ENCODE data around the gene COL13A1. TPM values are rescaled to one million over a fixed set of nuclear protein-coding genes. Genes with fewer than 3 reads are reported as not detected.

The COL13A1 gene
- total RNA-seq, 4 donors from 2014 or later = 0.46 to 0.60 TPM; not detected in 2

DNA sequence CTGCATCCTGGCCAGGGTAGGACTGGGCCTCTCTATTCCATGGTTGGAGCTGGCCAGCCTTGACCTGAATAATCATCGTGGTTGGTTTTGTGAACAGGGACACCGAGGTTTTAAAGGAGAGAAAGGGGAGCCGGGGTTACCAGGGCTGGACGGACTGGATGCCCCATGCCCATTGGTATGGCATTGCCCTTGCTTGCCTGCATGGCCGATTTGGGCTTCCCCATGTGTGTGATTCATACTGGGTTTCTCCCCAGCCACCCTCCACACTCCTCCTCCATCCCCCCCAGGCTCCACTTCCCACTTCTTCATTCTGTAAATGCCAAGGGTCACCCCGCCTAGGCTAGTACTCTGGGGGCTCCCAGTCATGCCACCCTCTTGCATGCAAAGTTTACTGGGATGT is 152.1 kb downstream of the COL13A1 start:
- TF ChIP-seq, protein P1, sequence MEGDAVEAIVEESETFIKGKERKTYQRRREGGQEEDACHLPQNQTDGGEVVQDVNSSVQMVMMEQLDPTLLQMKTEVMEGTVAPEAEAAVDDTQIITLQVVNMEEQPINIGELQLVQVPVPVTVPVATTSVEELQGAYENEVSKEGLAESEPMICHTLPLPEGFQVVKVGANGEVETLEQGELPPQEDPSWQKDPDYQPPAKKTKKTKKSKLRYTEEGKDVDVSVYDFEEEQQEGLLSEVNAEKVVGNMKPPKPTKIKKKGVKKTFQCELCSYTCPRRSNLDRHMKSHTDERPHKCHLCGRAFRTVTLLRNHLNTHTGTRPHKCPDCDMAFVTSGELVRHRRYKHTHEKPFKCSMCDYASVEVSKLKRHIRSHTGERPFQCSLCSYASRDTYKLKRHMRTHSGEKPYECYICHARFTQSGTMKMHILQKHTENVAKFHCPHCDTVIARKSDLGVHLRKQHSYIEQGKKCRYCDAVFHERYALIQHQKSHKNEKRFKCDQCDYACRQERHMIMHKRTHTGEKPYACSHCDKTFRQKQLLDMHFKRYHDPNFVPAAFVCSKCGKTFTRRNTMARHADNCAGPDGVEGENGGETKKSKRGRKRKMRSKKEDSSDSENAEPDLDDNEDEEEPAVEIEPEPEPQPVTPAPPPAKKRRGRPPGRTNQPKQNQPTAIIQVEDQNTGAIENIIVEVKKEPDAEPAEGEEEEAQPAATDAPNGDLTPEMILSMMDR (IDR thresholded peaks at IDR 0.05) = no peak

DNA sequence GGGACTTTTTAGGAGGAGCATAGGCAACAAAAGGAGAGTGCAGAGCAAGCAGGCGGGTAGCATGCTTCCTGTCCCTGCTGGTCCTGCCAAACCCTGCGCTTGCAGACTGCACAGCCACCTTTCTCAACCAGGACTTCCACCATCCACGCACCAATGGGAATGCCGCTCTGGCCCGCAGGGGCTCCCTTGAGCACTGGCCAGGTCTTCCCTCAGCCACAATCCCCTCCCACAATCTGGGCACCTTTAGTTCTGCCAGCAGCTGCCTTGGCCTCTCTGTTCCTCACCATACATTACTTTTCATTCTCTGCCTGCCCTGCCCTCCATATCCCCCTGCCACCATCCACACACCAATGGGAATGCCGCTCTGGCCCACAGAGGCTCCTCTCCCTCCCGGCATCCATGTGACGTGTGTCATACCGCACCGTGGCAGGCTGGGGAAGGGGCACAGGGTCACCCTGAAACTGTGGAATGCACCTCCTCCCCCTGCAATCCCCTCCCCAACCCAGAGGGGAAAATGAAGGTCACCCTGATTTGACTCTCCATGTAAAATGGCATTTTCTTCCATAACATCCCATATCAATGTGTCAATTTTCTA is 153.6 kb downstream of the COL13A1 start:
- ATAC-seq (ENCODE audit: low FRiP score) (no peak), DNase-seq (ENCODE audit: low spot score) (no peak)
- TF ChIP-seq, protein P1 (IDR thresholded peaks at IDR 0.05) = no peak

More for the DNA sequence above, 152.1 kb downstream of the COL13A1 start:
- no peak for DNase-seq (ENCODE audit: low spot score)
- ATAC-seq (ENCODE audit: low FRiP score) = no peak

DNA sequence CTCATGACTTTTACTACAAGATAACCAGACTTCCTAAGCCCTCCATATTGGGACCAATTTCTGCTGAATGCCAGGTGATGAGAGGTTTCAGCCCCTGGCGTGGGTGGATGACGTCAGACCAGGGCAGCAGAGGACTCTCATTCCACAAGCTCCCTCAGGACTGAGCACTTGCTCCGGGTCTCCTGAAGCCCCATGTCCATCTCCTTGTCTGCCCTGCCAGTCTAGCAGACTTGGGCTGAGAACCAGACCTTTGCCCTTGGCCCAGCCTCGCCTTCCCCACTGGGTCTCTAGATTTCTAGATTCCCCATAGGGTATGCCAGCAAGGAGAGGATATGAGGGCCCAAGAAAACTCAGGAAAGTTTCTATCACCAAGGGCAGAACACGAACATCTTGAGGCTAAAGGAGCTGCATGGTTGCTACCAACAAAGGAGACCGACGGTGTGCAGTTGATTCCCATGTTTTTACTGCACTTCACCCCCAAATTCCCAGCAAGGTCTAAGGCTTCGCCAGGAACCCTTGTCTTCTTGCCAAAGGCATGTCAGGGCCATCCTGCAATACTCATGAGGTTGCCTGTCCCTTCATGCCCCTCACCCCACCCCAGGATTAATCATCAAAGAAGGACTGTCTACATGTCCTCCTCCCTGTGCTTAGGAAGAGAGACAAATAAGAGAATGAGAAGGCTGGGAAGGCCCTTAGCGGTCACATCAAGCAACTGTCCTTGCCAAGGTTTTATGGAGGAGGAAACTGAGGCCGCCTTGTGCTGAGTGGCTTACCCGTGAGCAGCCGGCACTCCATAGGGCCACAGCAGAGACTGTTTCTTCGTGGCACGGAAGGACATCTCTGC is 154.4 kb downstream of the COL13A1 start:
- no peak for DNase-seq (ENCODE audit: low spot score)

DNA sequence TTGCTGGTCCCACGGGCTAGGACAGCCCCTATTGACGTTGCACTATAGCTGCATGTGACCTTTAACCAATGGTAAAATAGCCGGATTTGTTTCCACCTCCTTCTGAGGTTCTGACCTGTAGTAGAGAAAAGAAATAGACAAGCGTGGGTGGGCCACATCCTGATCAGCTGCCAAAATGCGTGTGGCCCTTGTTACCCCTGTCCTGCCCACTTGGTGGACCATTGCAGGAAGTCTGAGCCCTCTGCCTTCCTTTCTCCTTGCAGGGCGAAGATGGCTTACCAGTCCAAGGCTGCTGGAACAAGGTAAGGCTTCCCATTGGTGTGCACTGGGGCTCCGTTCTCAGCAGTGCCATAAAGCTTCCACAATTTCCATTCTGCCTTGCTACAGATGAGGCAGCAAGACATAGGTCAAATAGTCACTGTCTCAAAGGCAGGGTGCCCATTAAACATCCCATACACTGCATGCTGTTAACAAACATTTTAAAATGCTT is 155.1 kb downstream of the COL13A1 start:
- DNase-seq (ENCODE audit: low spot score) (no peak), ATAC-seq (ENCODE audit: low FRiP score) (no peak)
- TF ChIP-seq, protein P1 (IDR thresholded peaks at IDR 0.05) = no peak

More for the DNA sequence above, 154.4 kb downstream of the COL13A1 start:
- ATAC-seq (ENCODE audit: low FRiP score) = no peak
- TF ChIP-seq, protein P1 (IDR thresholded peaks at IDR 0.05) = no peak

DNA sequence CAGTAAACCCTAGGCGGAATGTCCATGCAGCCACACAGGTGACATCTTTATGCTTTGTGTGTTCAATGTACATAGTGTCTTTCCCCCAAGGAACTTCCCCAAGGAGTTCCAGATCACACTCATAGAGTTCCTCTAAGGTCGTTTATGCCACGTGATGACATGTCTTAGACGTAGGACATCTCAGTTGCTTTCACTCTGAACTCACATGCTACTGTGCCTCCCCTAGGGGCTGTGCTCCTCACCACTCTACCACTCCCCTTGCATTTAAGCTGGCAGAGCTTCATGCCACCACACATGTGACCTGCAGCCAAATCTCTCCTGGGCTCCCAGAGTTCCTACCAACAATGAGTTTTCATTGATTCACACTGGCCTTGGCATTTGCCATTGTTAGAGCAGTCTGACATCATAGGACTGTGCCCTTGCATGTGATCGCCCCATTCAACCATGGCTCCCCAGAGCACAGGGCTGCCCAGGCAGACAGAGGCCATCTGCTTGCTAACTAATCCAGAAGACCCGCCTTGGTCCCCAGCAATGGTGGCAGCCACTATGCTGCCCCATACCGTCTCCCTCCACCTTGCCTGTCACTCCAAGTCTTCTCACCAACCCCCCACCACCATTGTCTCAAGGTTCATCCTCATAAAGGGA is 155.7 kb downstream of the COL13A1 start:
- ATAC-seq (ENCODE audit: low FRiP score) (no peak), DNase-seq (ENCODE audit: low spot score) (no peak)
- TF ChIP-seq, protein P1 (IDR thresholded peaks at IDR 0.05) = no peak

DNA sequence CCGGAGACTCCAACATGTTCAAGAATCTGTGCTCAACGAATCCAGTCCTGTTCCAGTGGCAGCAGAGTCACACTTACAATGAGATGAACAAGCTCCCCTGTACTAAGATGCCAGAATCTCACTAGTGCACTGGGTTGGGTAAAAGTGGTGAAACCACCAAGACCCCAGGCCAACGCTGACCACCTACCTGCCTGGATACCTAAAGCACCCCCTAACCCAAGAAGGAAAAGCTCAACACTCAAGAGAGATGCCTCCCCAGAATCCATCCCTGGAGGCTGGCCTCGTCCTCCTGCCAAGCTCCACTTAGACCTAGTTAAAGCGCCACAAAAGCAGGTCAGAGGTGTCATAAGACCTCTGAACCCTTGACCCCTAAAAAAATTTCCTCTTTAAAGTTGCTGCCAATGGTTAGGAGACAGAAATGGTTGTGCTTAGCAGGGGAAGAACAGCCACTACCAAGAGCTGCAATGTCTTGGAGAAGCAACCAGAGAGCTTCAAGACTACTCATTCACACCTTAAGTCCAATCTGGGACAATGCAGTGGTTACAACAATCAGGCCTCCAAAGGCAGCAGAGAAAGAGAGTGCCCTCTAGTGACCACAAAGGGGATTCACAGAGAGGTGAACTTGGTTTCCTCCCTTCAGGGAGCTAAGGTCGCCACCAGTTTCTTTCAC is 156.3 kb downstream of the COL13A1 start:
- ATAC-seq (ENCODE audit: low FRiP score) (no peak), DNase-seq (ENCODE audit: low spot score) (no peak)
- TF ChIP-seq, protein P1 (IDR thresholded peaks at IDR 0.05) = no peak

Data from omental fat pad (tissue), 4 donors.